WTC11 (cell line): ENCODE results near the gene ADARB2. TPM values are rescaled to one million over a fixed set of nuclear protein-coding genes. Genes with fewer than 3 reads are reported as not detected.

Source experiments
- ATAC-seq: fragments of 200-7000 bp; cut with Tn5 transposase; 2 replicates; pipeline ENCODE4 v1.10.0; 2021; ENCODE audit warnings: mild to moderate bottlenecking, moderate library complexity
- CTCF ChIA-PET: fragments of 300-600 bp; sonication (Branson Sonifier 250); formaldehyde crosslinking; loops from one replicate; lab custom pipeline; 2021; ENCODE audit warnings: antibody characterized with exemption; lab: Charles Lee
- POLR2A ChIA-PET: fragments of 350-600 bp; sonication (Branson Sonifier 250); formaldehyde crosslinking; loops from one replicate; lab custom pipeline; 2021; ENCODE audit warnings: antibody characterized with exemption; lab: Charles Lee
- DNase-seq: peaks from one replicate; pipeline ENCODE4 v3.0.0; 2021; ENCODE audit warnings: low spot score
- H3K27ac Mint-ChIP-seq: 2 replicates; pipeline ENCODE4 v1.8.0; 2021; ENCODE audit warnings: mixed read lengths
- H3K27me3 Mint-ChIP-seq: 2 replicates; pipeline ENCODE4 v1.8.0; 2021; ENCODE audit warnings: low read depth, mild to moderate bottlenecking, moderate library complexity, mixed read lengths
- H3K36me3 Mint-ChIP-seq: 2 replicates; pipeline ENCODE4 v1.8.0; 2021; ENCODE audit warnings: mixed read lengths
- H3K4me1 Mint-ChIP-seq: 2 replicates; pipeline ENCODE4 v1.8.0; 2022; ENCODE audit warnings: mixed read lengths
- H3K4me3 Mint-ChIP-seq: 2 replicates; pipeline ENCODE4 v1.8.0; 2021; ENCODE audit warnings: mild to moderate bottlenecking, moderate library complexity, mixed read lengths
- H3K9me3 Mint-ChIP-seq: 2 replicates; pipeline ENCODE4 v1.8.0; 2021; ENCODE audit warnings: mixed read lengths
- ATF2 ChIP-seq: sonication (generic); formaldehyde crosslinking; IDR thresholded peaks from 2 replicates; pipeline ENCODE4 v1.8.1; 2022; ENCODE audit warnings: low read depth, missing genetic modification reagents, borderline replicate concordance
- ATF6 ChIP-seq: sonication (generic); formaldehyde crosslinking; IDR thresholded peaks from 2 replicates; pipeline ENCODE4 v1.8.1; 2023; ENCODE audit warnings: mild to moderate bottlenecking, missing genetic modification reagents
- CBFB ChIP-seq: sonication (generic); formaldehyde crosslinking; IDR thresholded peaks from 2 replicates; pipeline ENCODE4 v1.8.1; 2022; ENCODE audit warnings: mild to moderate bottlenecking, low read depth, missing genetic modification reagents
- CREB1 ChIP-seq: sonication (generic); formaldehyde crosslinking; IDR thresholded peaks from 2 replicates; pipeline ENCODE4 v1.8.0; 2023; ENCODE audit warnings: mild to moderate bottlenecking, missing genetic modification reagents
- CTCF ChIP-seq: fragments of 200-600 bp; IDR thresholded peaks from 2 replicates; pipeline ENCODE4 v1.8.0; 2022; ENCODE audit warnings: antibody characterized with exemption
- ELF4 ChIP-seq: sonication (generic); formaldehyde crosslinking; IDR thresholded peaks from 2 replicates; pipeline ENCODE4 v1.8.1; 2022; ENCODE audit warnings: low read depth, mild to moderate bottlenecking, moderate library complexity, missing genetic modification reagents
- ETV6 ChIP-seq: sonication (generic); formaldehyde crosslinking; IDR thresholded peaks from 2 replicates; pipeline ENCODE4 v1.8.1; 2022; ENCODE audit warnings: mild to moderate bottlenecking, missing genetic modification reagents
- FOXP1 ChIP-seq: sonication (generic); formaldehyde crosslinking; IDR thresholded peaks from 2 replicates; pipeline ENCODE4 v1.8.0; 2022; ENCODE audit warnings: missing genetic modification reagents, mild to moderate bottlenecking, moderate library complexity, borderline replicate concordance
- MXD4 ChIP-seq: fragments of 250-450 bp; sonication (Bioruptor Pico); IDR thresholded peaks from 2 replicates; pipeline ENCODE4 v1.8.0; 2021; ENCODE audit warnings: mild to moderate bottlenecking, moderate library complexity, borderline replicate concordance
- NFYB ChIP-seq: sonication (generic); formaldehyde crosslinking; conservative IDR thresholded peaks from 2 replicates; pipeline ENCODE4 v1.8.0; 2022; ENCODE audit warnings: low read depth, missing genetic modification reagents
- PRRX2 ChIP-seq: fragments of 250-450 bp; sonication (Bioruptor Pico); IDR thresholded peaks from 2 replicates; pipeline ENCODE4 v1.8.0; 2021; ENCODE audit warnings: mild to moderate bottlenecking
- SP1 ChIP-seq: sonication (generic); formaldehyde crosslinking; conservative IDR thresholded peaks from 2 replicates; pipeline ENCODE4 v1.8.1; 2022; ENCODE audit warnings: missing genetic modification reagents
- TEAD1 ChIP-seq: sonication (generic); formaldehyde crosslinking; IDR thresholded peaks from 2 replicates; pipeline ENCODE4 v1.8.0; 2022; ENCODE audit warnings: mild to moderate bottlenecking, missing genetic modification reagents
- TP53 ChIP-seq: sonication (generic); formaldehyde crosslinking; IDR thresholded peaks from 2 replicates; pipeline ENCODE4 v1.8.1; 2023; ENCODE audit warnings: mild to moderate bottlenecking, missing genetic modification reagents
- ZNF317 ChIP-seq: sonication (generic); formaldehyde crosslinking; IDR thresholded peaks from 2 replicates; pipeline ENCODE4 v1.8.1; 2023; ENCODE audit warnings: low read depth, mild to moderate bottlenecking, moderate library complexity, missing genetic modification reagents, borderline replicate concordance
- ZNF423 ChIP-seq: fragments of 250-450 bp; sonication (Bioruptor Pico); IDR thresholded peaks from 2 replicates; pipeline ENCODE4 v2.1.2; 2022; ENCODE audit warnings: mild to moderate bottlenecking, moderate library complexity
- ZNF512 ChIP-seq: sonication (generic); formaldehyde crosslinking; IDR thresholded peaks from 2 replicates; pipeline ENCODE4 v1.8.1; 2022; ENCODE audit warnings: missing genetic modification reagents, borderline replicate concordance
- total RNA-seq: library from RNA; stranded (reverse); gene quantifications from 3 replicates; pipeline ENCODE4 v1.2.3, GENCODE V29; 2021
- TF ChIP-seq, protein P1 (sequence below): sonication (generic); formaldehyde crosslinking; IDR thresholded peaks from 2 replicates; pipeline ENCODE4 v1.8.0; 2022; ENCODE audit warnings: mild to moderate bottlenecking, missing genetic modification reagents
- TF ChIP-seq, protein P2 (sequence below): sonication (generic); formaldehyde crosslinking; IDR thresholded peaks from 2 replicates; pipeline ENCODE4 v1.8.0; 2022; ENCODE audit warnings: mild to moderate bottlenecking, missing genetic modification reagents
- TF ChIP-seq, protein P3 (sequence below): fragments of 250-450 bp; sonication (Bioruptor Pico); IDR thresholded peaks from 2 replicates; pipeline ENCODE4 v1.9.0; 2021; ENCODE audit warnings: mild to moderate bottlenecking
- TF ChIP-seq, protein P4 (sequence below): sonication (generic); formaldehyde crosslinking; IDR thresholded peaks from 2 replicates; pipeline ENCODE4 v1.8.1; 2022; ENCODE audit warnings: mild to moderate bottlenecking, moderate library complexity, missing genetic modification reagents

ADARB2 gene
- total RNA-seq, 1 experiment from 2014 or later, result 3.7 TPM

DNA sequence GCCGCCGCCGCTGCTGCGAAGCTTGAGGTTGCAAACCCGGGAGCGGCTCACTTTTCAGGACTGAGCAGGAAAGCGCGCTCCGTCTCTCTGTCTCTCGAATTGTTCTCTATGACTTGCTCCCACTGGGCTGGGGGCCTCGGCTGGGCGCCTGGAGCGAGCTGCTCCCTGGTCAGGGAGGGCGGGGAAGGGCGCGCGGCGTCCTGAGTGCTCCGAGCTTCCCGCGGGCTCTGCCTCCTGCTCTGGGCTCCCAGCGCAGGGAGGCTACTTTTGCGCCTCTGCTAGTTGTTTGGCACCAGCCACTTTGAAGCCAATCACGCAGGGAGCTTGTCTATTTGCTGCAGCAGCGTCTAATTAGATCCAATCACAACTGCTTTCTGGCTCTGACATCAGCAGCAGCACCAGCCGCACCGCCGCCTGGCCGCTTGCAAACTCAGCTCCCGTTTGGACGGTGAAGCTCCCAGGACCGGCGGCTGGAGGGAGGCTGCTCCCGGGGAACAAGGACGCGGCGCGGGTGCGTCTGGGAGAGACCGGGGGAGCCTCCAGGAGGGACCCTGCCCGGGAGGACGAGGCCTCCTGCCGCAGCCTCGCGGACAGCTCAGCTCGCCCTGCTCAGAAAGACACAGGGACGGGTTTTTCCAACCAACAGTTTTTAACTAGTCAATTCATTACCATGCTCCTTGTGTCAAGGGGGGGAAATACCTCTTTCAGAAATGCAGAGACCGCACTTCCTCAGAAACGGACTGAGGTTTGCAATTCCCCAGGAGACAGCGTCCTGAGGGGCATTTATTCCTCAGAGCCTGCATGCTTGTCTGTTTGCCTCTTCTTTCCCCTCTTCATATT is at the start of gene ADARB2 (continued):
- TF ChIP-seq, protein P1, sequence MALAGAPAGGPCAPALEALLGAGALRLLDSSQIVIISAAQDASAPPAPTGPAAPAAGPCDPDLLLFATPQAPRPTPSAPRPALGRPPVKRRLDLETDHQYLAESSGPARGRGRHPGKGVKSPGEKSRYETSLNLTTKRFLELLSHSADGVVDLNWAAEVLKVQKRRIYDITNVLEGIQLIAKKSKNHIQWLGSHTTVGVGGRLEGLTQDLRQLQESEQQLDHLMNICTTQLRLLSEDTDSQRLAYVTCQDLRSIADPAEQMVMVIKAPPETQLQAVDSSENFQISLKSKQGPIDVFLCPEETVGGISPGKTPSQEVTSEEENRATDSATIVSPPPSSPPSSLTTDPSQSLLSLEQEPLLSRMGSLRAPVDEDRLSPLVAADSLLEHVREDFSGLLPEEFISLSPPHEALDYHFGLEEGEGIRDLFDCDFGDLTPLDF (CRISPR knock-in tag), result peak; percentile 50; the same call in 1 of the 2 replicates
- peak; percentile 37; the same call in 1 of the 2 replicates for TF ChIP-seq CBFB

- POLR2A ChIA-PET, result no interaction called here
- no peak for DNase-seq
- peak; percentile 41 for ATAC-seq
- Mint-ChIP-seq H3K9me3 (peaks cover 16% of the 10 kb centered on the region), H3K27me3 (peaks cover 13% of the 10 kb centered on the region), H3K27ac (no peak overlapping the region), H3K4me1 (peaks cover 27% of the 10 kb centered on the region), H3K4me3 (no peak overlapping the region), H3K36me3 (peaks cover 8% of the 10 kb centered on the region)
- CTCF ChIA-PET, result no interaction called here
- TF ChIP-seq CBFB (no peak), CTCF (no peak), ETV6 (no peak), TP53 (no peak), PRRX2 (CRISPR knock-in tag) (no peak), FOXP1 (CRISPR knock-in tag) (no peak), NFYB (no peak), ATF2 (CRISPR knock-in tag) (no peak), ZNF423 (CRISPR knock-in tag) (no peak; the same call in 1 of the 2 replicates), SP1 (CRISPR knock-in tag) (no peak), ELF4 (CRISPR knock-in tag) (no peak), MXD4 (CRISPR knock-in tag) (no peak), ATF6 (no peak), ZNF317 (CRISPR knock-in tag) (no peak), TEAD1 (CRISPR knock-in tag) (no peak), ZNF512 (CRISPR knock-in tag) (no peak), CREB1 (CRISPR knock-in tag) (no peak)
- TF ChIP-seq, protein P2, sequence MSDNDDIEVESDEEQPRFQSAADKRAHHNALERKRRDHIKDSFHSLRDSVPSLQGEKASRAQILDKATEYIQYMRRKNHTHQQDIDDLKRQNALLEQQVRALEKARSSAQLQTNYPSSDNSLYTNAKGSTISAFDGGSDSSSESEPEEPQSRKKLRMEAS, result no peak
- TF ChIP-seq, protein P3, sequence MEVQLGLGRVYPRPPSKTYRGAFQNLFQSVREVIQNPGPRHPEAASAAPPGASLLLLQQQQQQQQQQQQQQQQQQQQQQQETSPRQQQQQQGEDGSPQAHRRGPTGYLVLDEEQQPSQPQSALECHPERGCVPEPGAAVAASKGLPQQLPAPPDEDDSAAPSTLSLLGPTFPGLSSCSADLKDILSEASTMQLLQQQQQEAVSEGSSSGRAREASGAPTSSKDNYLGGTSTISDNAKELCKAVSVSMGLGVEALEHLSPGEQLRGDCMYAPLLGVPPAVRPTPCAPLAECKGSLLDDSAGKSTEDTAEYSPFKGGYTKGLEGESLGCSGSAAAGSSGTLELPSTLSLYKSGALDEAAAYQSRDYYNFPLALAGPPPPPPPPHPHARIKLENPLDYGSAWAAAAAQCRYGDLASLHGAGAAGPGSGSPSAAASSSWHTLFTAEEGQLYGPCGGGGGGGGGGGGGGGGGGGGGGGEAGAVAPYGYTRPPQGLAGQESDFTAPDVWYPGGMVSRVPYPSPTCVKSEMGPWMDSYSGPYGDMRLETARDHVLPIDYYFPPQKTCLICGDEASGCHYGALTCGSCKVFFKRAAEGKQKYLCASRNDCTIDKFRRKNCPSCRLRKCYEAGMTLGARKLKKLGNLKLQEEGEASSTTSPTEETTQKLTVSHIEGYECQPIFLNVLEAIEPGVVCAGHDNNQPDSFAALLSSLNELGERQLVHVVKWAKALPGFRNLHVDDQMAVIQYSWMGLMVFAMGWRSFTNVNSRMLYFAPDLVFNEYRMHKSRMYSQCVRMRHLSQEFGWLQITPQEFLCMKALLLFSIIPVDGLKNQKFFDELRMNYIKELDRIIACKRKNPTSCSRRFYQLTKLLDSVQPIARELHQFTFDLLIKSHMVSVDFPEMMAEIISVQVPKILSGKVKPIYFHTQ, result no peak
- TF ChIP-seq, protein P4, sequence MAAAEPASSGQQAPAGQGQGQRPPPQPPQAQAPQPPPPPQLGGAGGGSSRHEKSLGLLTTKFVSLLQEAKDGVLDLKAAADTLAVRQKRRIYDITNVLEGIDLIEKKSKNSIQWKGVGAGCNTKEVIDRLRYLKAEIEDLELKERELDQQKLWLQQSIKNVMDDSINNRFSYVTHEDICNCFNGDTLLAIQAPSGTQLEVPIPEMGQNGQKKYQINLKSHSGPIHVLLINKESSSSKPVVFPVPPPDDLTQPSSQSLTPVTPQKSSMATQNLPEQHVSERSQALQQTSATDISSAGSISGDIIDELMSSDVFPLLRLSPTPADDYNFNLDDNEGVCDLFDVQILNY, result no peak
These were observed 48.5 kb upstream of the ADARB2 start for GRCh38 chr10:1785835-1786234.
